ENCODE measurements around the gene ERVK3-1. TPM values are rescaled to one million over a fixed set of nuclear protein-coding genes. Genes with fewer than 3 reads are reported as not detected.
A peak's percentile ranks its signal among the peaks of the same experiment; 100 is the strongest.

Gene ERVK3-1
- total and polyA plus RNA-seq, 2 of the 13 experiments (the other 11 are each of a cell fraction or from before 2014, with no cell fraction given), result 28.5 to 38.7 TPM

DNA sequence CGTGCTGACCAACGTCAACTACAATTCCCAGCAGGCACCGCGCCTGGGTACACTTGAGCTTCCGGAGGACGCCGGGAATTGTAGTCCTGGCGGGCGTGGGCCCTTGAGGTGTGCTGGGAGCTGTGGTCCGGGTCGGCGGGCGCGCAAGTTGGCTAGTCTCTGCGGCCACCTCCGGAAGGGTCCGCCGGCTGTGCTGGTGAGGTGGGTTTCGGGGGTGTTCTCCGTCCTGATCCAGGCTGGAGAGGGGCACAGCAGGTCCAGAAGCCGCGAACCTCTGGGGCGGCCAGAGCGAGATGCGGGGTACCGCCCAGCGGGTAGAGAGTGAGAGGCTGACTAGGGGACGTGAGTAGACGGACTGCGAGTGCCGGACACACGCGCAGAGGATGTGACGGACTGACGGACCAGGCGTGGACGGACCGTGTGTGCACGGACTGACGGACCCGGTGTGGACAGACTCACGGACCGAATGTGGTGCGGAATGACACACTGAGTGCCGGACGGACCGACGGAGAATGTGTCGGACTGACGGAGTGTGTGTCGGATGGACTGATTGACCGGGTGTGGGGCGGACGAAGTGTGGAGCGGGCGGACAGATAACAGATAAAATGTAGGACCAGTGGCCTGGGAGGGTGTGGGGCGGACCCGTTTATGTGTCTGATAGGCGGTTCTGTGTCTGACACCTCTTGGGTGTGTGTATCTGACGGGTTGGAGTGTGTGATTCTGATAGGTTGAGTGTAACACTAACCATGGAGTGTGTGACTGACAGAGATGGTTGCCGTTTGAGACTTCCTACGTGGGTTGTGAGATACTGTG, 21.9 kb downstream of the ERVK3-1 start, which contains the start of gene ZSCAN22 (continued):
- TF ChIP-seq, protein P1, sequence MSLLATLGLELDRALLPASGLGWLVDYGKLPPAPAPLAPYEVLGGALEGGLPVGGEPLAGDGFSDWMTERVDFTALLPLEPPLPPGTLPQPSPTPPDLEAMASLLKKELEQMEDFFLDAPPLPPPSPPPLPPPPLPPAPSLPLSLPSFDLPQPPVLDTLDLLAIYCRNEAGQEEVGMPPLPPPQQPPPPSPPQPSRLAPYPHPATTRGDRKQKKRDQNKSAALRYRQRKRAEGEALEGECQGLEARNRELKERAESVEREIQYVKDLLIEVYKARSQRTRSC (CRISPR knock-in tag; IDR thresholded peaks at IDR 0.05; ENCODE audit: low read depth), result no peak
- TF ChIP-seq DNMT3B (CRISPR knock-in tag; conservative IDR thresholded peaks at IDR 0.05), result peak; percentile 79; the same call in 1 of the 2 replicates
- TF ChIP-seq SRSF4 (IDR thresholded peaks at IDR 0.05; ENCODE audit: low read depth, low read length, poor library complexity, severe bottlenecking), result no peak
- TF ChIP-seq SMC3 (IDR thresholded peaks at IDR 0.05; ENCODE audit: low read length), result no peak
- TF ChIP-seq, protein P2, sequence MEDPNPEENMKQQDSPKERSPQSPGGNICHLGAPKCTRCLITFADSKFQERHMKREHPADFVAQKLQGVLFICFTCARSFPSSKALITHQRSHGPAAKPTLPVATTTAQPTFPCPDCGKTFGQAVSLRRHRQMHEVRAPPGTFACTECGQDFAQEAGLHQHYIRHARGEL (CRISPR knock-in tag; IDR thresholded peaks at IDR 0.05), result no peak
- TF ChIP-seq, protein P3, sequence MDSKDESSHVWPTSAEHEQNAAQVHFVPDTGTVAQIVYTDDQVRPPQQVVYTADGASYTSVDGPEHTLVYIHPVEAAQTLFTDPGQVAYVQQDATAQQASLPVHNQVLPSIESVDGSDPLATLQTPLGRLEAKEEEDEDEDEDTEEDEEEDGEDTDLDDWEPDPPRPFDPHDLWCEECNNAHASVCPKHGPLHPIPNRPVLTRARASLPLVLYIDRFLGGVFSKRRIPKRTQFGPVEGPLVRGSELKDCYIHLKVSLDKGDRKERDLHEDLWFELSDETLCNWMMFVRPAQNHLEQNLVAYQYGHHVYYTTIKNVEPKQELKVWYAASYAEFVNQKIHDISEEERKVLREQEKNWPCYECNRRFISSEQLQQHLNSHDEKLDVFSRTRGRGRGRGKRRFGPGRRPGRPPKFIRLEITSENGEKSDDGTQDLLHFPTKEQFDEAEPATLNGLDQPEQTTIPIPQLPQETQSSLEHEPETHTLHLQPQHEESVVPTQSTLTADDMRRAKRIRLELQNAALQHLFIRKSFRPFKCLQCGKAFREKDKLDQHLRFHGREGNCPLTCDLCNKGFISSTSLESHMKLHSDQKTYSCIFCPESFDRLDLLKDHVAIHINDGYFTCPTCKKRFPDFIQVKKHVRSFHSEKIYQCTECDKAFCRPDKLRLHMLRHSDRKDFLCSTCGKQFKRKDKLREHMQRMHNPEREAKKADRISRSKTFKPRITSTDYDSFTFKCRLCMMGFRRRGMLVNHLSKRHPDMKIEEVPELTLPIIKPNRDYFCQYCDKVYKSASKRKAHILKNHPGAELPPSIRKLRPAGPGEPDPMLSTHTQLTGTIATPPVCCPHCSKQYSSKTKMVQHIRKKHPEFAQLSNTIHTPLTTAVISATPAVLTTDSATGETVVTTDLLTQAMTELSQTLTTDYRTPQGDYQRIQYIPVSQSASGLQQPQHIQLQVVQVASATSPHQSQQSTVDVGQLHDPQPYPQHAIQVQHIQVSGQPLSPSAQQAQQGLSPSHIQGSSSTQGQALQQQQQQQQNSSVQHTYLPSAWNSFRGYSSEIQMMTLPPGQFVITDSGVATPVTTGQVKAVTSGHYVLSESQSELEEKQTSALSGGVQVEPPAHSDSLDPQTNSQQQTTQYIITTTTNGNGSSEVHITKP (CRISPR knock-in tag; IDR thresholded peaks at IDR 0.05; ENCODE audit: low read depth), result peak; percentile 22
- TF ChIP-seq, protein P4, sequence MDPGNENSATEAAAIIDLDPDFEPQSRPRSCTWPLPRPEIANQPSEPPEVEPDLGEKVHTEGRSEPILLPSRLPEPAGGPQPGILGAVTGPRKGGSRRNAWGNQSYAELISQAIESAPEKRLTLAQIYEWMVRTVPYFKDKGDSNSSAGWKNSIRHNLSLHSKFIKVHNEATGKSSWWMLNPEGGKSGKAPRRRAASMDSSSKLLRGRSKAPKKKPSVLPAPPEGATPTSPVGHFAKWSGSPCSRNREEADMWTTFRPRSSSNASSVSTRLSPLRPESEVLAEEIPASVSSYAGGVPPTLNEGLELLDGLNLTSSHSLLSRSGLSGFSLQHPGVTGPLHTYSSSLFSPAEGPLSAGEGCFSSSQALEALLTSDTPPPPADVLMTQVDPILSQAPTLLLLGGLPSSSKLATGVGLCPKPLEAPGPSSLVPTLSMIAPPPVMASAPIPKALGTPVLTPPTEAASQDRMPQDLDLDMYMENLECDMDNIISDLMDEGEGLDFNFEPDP (CRISPR knock-in tag; conservative IDR thresholded peaks at IDR 0.05), result no peak
- no peak for TF ChIP-seq SOX6 (IDR thresholded peaks at IDR 0.05)
- peak; percentile 56; the same call in 1 of the 2 replicates for TF ChIP-seq SOX6 (CRISPR knock-in tag; IDR thresholded peaks at IDR 0.05)
- no peak for TF ChIP-seq SRSF9 (IDR thresholded peaks at IDR 0.05; ENCODE audit: borderline replicate concordance, insufficient read depth, low read depth, low read length, poor library complexity, severe bottlenecking)
- TF ChIP-seq NFE2 (CRISPR knock-in tag; IDR thresholded peaks at IDR 0.05), result no peak
- peak; percentile 65; the same call in 1 of the 2 replicates for TF ChIP-seq ZNF337 (CRISPR knock-in tag; IDR thresholded peaks at IDR 0.05; ENCODE audit: borderline replicate concordance, low read depth)
- no peak for TF ChIP-seq ZNF354B (CRISPR knock-in tag; IDR thresholded peaks at IDR 0.05)
- TF ChIP-seq, protein P5, sequence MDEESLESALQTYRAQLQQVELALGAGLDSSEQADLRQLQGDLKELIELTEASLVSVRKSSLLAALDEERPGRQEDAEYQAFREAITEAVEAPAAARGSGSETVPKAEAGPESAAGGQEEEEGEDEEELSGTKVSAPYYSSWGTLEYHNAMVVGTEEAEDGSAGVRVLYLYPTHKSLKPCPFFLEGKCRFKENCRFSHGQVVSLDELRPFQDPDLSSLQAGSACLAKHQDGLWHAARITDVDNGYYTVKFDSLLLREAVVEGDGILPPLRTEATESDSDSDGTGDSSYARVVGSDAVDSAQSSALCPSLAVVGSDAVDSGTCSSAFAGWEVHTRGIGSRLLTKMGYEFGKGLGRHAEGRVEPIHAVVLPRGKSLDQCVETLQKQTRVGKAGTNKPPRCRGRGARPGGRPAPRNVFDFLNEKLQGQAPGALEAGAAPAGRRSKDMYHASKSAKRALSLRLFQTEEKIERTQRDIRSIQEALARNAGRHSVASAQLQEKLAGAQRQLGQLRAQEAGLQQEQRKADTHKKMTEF (CRISPR knock-in tag; IDR thresholded peaks at IDR 0.05), result peak; percentile 86; the same call in 1 of the 2 replicates
- TF ChIP-seq, protein P6, sequence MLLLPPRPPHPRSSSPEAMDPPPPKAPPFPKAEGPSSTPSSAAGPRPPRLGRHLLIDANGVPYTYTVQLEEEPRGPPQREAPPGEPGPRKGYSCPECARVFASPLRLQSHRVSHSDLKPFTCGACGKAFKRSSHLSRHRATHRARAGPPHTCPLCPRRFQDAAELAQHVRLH (CRISPR knock-in tag; IDR thresholded peaks at IDR 0.05; ENCODE audit: borderline replicate concordance, low read depth), result peak; percentile 67; the same call in 1 of the 2 replicates
- no peak for TF ChIP-seq RAD51 (IDR thresholded peaks at IDR 0.05; ENCODE audit: borderline replicate concordance)
- TF ChIP-seq, protein P7, sequence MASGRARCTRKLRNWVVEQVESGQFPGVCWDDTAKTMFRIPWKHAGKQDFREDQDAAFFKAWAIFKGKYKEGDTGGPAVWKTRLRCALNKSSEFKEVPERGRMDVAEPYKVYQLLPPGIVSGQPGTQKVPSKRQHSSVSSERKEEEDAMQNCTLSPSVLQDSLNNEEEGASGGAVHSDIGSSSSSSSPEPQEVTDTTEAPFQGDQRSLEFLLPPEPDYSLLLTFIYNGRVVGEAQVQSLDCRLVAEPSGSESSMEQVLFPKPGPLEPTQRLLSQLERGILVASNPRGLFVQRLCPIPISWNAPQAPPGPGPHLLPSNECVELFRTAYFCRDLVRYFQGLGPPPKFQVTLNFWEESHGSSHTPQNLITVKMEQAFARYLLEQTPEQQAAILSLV (CRISPR knock-in tag; IDR thresholded peaks at IDR 0.05; ENCODE audit: borderline replicate concordance), result peak; percentile 52; the same call in 1 of the 2 replicates
- TF ChIP-seq ZNF496 (CRISPR knock-in tag; IDR thresholded peaks at IDR 0.05; ENCODE audit: insufficient replicate concordance), result no peak
